Heart left ventricle (tissue), 16 donors: Measurements from ENCODE around the gene C22orf31. TPM values are rescaled to one million over a fixed set of nuclear protein-coding genes. Genes with fewer than 3 reads are reported as not detected.

Experiments used
- ATAC-seq, 4 donors: fragments of 200-7000 bp; cut with Tn5 transposase; one replicate each; pipeline ENCODE4 v1.9.1; 2020 to 2022; ENCODE audit warnings: moderate library complexity in 4 of 4, mild to moderate bottlenecking in 3 of 4, moderate number of reproducible peaks in 1 of 4
- DNase-seq, 5 donors: peaks; one replicate each; pipeline ENCODE4 v3.0.0-alpha.2; 2020
- H3K27ac ChIP-seq, 12 donors: fragments of 200-600 bp; sonication (generic) in 4 of 12; one replicate each; pipeline versions ENCODE4 v1.5.0 to v1.8.0; 2016 to 2022; ENCODE audit warnings: mild to moderate bottlenecking in 2 of 12
- H3K27me3 ChIP-seq, 9 donors: fragments of 200-600 bp; sonication (generic) in 2 of 9; one replicate each; pipeline versions ENCODE4 v1.5.1 to v1.8.0; 2016 to 2022; ENCODE audit warnings: mild to moderate bottlenecking in 3 of 9
- H3K36me3 ChIP-seq, 9 donors: fragments of 200-600 bp; sonication (generic) in 2 of 9; one replicate each; pipeline versions ENCODE4 v1.5.0 to v1.8.0; 2018 to 2022; ENCODE audit warnings: mild to moderate bottlenecking in 2 of 9
- H3K4me1 ChIP-seq, 12 donors: fragments of 200-600 bp; sonication (generic) in 4 of 12; one replicate each; pipeline versions ENCODE4 v1.5.0 to v1.8.0; 2016 to 2022; ENCODE audit warnings: mild to moderate bottlenecking in 3 of 12
- H3K4me3 ChIP-seq, 12 donors: fragments of 200-600 bp; sonication (generic) in 4 of 12; one replicate each; pipeline versions ENCODE4 v1.5.0 to v1.8.0; 2017 to 2022; ENCODE audit warnings: mild to moderate bottlenecking in 9 of 12, moderate library complexity in 4 of 12
- H3K9me3 ChIP-seq, 12 donors: fragments of 200-600 bp; sonication (generic) in 4 of 12; one replicate each; pipeline versions ENCODE4 v1.5.0 to v1.8.0; 2016 to 2022; ENCODE audit warnings: mild to moderate bottlenecking in 1 of 12
- CTCF ChIP-seq, 12 donors: fragments of 200-600 bp; sonication (generic) in 4 of 12; IDR thresholded peaks; one replicate each; pipeline versions ENCODE4 v1.5.0 to v1.8.0; 2018 to 2022; ENCODE audit warnings: antibody characterized with exemption in 12 of 12, mild to moderate bottlenecking in 5 of 12
- POLR2A ChIP-seq, 2 donors: fragments of 450-650 bp; IDR thresholded peaks; one replicate each; pipeline ENCODE4 v1.6.1; 2017; ENCODE audit warnings: antibody characterized with exemption in 2 of 2, mild to moderate bottlenecking in 2 of 2, moderate library complexity in 2 of 2
- WGBS, 4 donors: extraction: QIAGEN DNeasy Blood & Tissue Kit in 2 of 4; methylation state at CpG; one replicate each; pipeline versions ENCODE4 v1.1.5 to v1.1.7; 2013 to 2018; 5-methylcytosine and 5-hydroxymethylcytosine counted together
- intact Hi-C, 10 donors: fragments of 100-400 bp; cut with DNase I; formaldehyde crosslinking; loops; one replicate each; pipeline versions ENCODE4 v1.11.1 to v1.14.2; 2022
- polyA plus RNA-seq, 2 donors: library from polyadenylated mRNA; stranded (reverse); fragments of 200-250 nt; gene quantifications; one replicate each; pipeline ENCODE4 v1.2.3, GENCODE V29; 2013
- total RNA-seq, 9 donors: library from RNA; depleted of rRNA in 2 of 9; stranded (reverse); fragments of >200 nt in 2 of 9; fragmentation: NEBNext Ultra II Directional in 3 of 9; extraction: Animal tissue kit (Norgen Biotek cat#: 25700) in 3 of 9; gene quantifications; one replicate each; pipeline versions ENCODE4 v1.1.0 to v1.2.4, GENCODE V29; 2016 to 2023
- donor health status: ischemic (EF 13 %, LVEDD 7.1; RV severe dilation, severe dysfunction).
- donor health status: healthy with polysubstance abuse.
- donor health status: DM: no; HTN: yes; CAD: no.
- donor health status: DM: no; HTN: no; CAD: no.
- donor health status: ischemic (EF 25% LVEDD 6.9; RV normal size, moderate dysfunction).
- donor health status: ischemic (EF 25% LVEDD 5.7; RV mildly dilated, moderate dysfunction).
- donor health status: healthy.
- donor health status: DM: yes; HTN: yes; CAD: no.
- donor health status: ischemic (EF 35%, LVEDD 5.7; RV mildly dilated, moderate dysfunction).
- donor health status: nonischemic (EF 11% LVEDD 7.7; RV severe dilation, severe dysfunction).
- donor health status: DM: yes; HTN: yes; CAD: no.
- donor health status: PGD.
- donor health status: ischemic (EF 29% LVEDD 5.4; RV normal size, mild dysfunction).
- donor health status: nonischemic (EF 23%, LVEDD 6.1; RV moderate dilation, normal function).

Gene C22orf31
- total and polyA plus RNA-seq, 11 donors = 0.40 TPM; not detected in 10

GRCh38 chr22:29082826-29083545, 21.4 kb upstream of the C22orf31 start:
- Histone ChIP-seq H3K36me3 (no peaks in the 10 kb centered on the region), H3K4me1 (peaks cover 0 to 63% (median 34%) of the 10 kb centered on the region in 12 donors), H3K27me3 (no peaks in the 10 kb centered on the region), H3K27ac (peak overlapping the region in 3 of 12 donors; percentile 2 to 77 (median 4)), H3K4me3 (no peak overlapping the region), H3K9me3 (no peaks in the 10 kb centered on the region)
- intact Hi-C loops = no loop called here
- ATAC-seq (no peak), DNase-seq (no peak)
- WGBS, 4 donors = 91 to 94% (median 92%) methylated on average over 7 of the region's 7 CpGs
- TF ChIP-seq CTCF (IDR thresholded peaks at IDR 0.05) (no peak), POLR2A (IDR thresholded peaks at IDR 0.05) (no peak)

GRCh38 chr22:29081517-29082236, 20.0 kb upstream of the C22orf31 start:
- ATAC-seq (peak in 2 of 4 donors; percentile 32 to 72), DNase-seq (no peak)

DNA sequence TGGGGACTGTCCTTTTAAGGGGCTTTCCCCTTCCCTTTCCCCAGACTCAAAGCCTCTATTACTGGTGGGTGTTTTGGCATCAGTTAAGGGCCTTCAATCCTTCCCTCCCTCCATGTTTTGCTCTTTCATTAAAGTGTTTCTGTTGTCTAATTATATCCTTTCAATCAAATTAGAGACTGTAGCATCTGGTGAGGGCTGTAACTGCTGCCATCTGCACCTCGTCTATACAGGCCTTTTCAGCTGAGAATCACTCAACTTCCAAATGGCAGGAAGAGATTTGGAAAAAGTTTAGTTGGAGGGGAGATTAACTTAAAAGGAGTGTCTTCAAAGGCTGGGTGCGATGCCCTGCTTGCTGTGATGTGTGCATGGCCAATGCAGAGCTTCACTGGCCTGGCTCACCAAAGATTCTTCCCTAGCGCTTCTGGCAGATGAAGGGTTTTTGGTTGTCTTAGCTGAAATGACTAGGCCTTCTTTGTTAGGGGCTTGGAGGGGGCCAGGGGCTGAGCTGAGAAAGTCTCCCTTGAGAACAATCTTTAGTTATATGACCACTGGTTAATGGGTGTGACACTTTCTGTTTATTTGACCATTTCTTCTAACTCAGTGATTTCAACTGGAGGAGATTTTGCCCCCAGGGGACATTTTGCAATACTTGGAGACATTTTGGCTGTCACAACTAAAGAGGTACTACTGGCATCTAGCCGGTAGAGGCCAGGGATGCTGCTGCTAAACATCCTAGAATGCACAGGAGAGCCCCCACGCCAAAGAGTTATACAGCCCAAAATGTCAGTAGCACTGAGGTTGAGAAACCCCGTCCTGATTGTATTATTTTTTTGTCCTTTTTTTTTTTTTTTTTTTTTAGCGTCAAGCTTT, 18.7 kb upstream of the C22orf31 start:
- no peak for TF ChIP-seq CTCF (IDR thresholded peaks at IDR 0.05)
- TF ChIP-seq POLR2A (IDR thresholded peaks at IDR 0.05) = no peak
- Histone ChIP-seq H3K27me3 (no peaks in the 10 kb centered on the region), H3K36me3 (no peaks in the 10 kb centered on the region), H3K9me3 (no peaks in the 10 kb centered on the region), H3K4me1 (peaks cover 0 to 77% (median 34%) of the 10 kb centered on the region in 12 donors), H3K27ac (peak overlapping the region in 4 of 12 donors; percentile 2 to 44 (median 24)), H3K4me3 (no peak overlapping the region)
- DNase-seq (peak in 1 of 5 donors; percentile 51), ATAC-seq (peak in 2 of 4 donors; percentile 5 to 15)
- WGBS, 4 donors = 77 to 89% (median 82%) methylated on average over 7 of the region's 7 CpGs
- intact Hi-C loops = no loop called here

More at GRCh38 chr22:29081517-29082236, 20.0 kb upstream of the C22orf31 start:
- intact Hi-C loops = no loop called here
- H3K4me1 ChIP-seq = peaks cover 0 to 74% (median 34%) of the 10 kb centered on the region in 12 donors
- 42 to 72% (median 64%) methylated on average over 3 of the region's 3 CpGs for WGBS, 4 donors
- no peaks in the 10 kb centered on the region for H3K27me3 ChIP-seq
- no peaks in the 10 kb centered on the region for H3K36me3 ChIP-seq
- peak overlapping the region in 6 of 12 donors; percentile 2 to 77 (median 23) for H3K27ac ChIP-seq
- no peaks in the 10 kb centered on the region for H3K9me3 ChIP-seq
- TF ChIP-seq CTCF (IDR thresholded peaks at IDR 0.05) (no peak), POLR2A (IDR thresholded peaks at IDR 0.05) (no peak)
- H3K4me3 ChIP-seq = no peak overlapping the region
